Stimulated activated naive CD4-positive, alpha-beta T cell (primary cell): Measurements from ENCODE around the gene TMEM141.
"Not testable (repeated sequence)": the region's sequence is repeated elsewhere in the genome, so short reads cannot be mapped to it uniquely, and the experiment has no call there.

Experiments
- DNase-seq, 6 experiments: peaks; one replicate each; lab custom pipeline; 2025; lab: John Stamatoyannopoulos, UW

Gene TMEM141

DNA sequence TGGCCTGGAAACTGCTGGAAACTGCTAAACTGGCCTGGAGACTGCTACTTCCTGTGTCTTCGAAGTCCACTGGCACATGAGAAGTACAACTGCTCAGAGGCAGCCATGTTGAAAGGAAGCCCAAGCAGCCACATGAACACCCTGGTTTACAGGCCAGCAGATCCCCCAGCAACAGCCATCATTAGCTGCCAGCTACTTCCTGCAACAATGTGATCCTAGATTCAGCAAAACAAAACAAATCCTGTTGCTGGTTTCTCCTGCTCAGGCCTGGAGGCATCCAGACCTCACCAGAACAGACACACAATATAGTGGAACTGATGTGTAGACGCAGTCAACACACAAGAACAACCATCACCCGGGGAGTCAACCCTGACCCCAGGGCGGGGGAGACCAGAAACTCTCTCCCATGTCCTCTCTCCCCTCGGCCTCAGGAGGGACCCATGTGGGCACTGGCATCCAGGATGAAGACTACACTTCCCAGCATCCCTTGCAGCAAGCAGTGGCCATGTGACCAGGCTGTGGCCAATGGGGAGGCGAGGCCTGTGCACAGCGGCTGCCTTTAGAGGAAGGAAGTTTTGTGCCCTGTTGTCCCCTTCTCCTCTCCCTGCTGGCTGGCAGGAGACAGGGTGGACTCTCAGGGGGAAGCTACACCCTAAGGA, 17.6 kb upstream of the TMEM141 start:
- DNase-seq, result no peak

DNA sequence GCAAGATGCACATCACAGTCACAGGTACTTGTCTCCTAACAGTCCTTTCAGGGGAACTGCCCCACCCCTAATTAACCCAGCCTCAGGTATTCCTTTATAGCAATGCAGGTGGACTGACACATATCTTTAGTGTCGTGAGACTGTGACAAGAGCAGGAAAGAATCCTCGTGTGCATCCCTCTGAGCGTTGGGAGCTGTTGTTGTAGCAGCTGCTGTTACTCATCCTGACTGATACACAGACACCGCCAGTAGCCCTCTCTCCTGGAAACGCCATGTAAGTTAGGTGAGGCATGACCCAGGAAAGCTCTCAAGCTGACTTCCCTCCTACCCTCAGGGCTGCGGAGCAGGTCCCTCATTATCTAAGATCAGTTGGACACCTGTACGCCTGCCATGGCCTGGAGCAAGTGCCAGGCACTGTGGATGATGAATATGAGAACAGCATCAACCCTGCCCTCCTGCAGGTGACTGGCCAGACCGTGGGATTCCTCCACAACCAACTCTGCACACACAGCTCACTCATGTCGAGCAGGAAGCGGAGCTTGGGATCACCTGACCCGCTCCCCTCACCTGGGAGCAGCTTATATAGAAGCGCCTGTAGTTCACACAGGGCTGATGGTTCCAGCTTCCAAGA, 16.6 kb upstream of the TMEM141 start:
- no peak for DNase-seq

- DNase-seq, result no peak
Measured at GRCh38 chr9:136775191-136775590, 16.0 kb upstream of the TMEM141 start.

DNA sequence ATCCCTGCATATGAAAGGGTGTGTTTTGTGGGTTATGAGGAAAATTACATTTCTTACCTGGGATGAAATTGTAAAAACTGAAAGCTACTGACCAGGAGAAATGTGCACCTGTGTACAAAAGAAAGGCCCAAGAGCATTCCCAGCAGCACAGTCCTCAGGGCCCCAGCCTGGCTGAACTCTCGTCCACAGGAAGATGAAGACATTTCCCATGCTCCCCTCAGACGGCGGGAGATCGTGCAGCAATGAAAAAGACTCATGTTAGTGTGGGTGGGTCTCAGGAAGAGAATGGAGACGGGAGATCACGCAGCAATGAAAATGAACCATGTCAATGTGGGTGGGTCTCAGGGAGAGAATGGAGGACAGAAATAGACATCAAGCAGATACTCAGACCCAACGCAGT, 14.2 kb upstream of the TMEM141 start:
- DNase-seq, result no peak

DNA sequence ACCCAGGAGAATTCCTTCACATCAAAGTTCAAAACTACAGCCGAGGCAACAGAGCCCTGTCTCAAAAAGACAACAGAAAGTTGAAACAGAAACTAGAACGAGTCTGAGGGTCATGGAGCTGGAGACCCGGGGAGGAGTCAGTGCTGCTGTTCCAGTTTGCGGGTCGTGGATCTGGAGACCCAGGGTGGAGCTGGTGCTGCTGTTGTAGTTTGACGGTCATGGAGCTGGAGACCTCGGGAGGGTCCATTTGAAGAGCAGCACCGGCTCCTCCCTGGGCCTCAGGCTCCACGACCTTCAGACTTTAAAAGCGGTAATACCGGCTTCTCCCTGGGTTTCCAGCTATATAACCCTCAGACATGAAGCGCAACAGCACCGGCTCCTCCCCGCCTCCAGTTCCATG, 13.8 kb upstream of the TMEM141 start:
- DNase-seq, result no peak

DNA sequence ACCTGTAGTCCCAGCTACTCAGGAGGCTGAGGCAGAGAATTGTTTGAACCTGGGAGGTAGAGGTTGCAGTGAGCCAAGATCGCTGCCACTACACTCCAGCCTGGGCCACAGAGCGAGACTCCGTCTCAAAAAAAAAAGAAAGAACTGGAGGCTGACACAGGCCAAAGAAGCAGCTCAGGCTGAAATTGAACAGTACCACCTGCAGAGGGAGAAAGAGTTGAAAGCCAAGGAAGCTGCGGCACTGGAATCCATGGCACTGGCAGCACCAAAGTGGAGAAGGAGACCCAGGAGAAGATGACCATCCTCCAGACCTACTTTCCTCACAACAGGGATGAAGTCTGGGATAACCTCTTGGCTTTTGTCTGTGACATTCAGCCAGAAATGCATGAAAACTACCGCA, 11.3 kb upstream of the TMEM141 start:
- no peak for DNase-seq

DNA sequence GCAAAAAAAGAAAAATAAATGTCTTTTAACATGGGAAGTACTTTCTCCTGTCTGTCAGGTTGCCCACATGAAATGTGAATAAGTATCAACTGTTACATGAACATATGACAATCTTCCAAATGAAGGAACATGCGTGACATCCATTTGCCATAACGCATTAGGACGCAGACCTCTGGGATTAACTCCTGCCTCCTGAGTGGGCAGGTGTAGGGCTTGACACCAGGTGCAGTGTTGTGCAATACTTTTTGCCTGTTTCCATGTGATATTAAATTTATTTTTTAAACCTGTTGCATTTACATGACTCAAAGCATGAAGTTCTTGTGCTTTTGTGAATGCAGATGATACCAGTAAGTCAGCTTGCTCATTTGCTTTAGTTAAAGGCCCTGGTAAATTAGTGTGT, 8.7 kb upstream of the TMEM141 start:
- no peak for DNase-seq

DNA sequence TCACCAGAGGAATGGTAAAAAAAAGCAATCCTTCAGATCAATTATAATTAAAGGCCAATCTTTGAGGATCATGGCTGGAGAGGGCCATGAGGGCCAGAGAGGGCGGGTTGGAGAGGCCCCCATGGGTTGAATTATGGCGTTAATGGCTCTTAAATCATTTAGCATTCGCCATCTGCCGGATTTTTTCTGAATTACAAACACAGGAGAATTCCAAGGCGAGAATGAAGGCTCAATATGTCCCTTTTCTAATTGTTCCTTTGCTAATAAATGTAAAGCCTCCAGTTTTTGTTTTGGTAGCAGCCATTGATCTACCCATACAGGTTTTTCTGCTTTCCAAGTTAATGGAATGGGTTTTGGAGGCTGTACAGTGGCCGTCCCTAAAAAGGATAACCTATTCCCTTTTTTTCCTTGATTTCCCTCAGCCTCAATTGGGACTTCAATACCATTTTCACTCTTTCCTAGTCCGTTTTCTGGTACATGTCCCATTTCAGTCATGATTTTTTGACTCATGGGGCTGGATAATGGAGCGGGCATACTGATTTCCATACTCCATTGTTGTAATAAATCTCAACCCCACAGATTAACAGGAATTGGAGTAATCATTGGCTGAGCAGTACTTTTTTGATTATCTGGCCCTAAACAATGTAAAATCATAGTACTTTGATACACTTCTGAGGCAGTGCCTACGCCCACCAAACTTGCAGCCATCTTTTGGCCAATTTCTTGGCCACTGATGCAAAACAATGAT, 6.7 kb upstream of the TMEM141 start:
- no peak for DNase-seq

DNA sequence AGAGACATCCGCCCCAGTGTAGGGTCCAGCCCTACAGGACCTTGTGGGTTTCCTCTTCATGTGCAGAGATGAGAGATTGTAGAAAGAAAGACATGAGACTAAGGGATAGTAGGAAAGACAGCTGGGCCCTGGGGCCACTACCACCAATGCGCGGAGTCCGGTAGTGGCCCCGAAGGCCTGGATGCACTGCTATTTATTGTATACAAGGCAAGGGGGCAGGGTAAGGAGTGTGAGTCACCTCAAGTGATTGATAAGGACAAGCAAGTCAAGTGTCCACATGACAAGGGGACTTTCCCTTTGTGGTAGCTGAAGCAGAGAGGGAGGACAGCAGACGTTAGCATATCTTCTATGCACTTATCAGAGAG, 6.2 kb upstream of the TMEM141 start:
- DNase-seq, result no peak

DNA sequence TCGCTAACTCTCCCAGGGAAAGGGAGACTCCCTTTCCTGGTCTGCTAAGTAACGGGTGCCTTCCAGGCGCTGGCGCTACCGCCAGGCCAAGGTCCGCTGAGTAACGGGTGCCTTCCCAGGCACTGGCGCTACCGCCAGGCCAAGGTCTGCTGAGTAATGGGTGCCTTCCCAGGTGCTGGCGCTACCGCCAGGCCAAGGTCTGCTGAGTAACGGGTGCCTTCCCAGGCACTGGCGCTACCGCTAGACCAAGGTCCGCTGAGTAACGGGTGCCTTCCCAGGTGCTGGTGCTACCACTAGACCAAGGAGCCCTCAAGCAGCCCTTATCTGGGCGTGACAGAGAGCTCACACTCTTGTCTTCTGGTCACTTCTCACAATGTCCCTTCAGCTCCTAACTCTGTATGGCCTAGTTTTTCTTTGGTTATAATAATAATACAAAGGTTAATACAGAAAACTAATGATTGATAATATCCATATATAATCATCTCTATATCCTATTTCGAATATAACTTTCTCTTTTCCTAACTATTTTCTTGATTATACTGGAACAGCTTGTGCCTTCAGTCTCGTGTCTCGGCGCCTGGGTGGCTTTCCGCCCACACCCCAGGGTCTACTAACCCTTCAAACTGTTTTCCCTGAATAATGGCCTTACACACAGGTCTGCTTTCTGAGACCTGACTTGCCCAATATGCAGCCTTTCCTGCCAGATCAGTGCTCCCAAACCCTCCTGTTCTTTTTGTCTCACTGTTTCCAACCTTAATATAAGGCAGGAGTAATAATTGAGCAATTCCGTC, 5.4 kb upstream of the TMEM141 start:
- not testable (repeated sequence) for DNase-seq

GRCh38 chr9:136786451-136786850, 4.7 kb upstream of the TMEM141 start:
- no peak for DNase-seq

DNA sequence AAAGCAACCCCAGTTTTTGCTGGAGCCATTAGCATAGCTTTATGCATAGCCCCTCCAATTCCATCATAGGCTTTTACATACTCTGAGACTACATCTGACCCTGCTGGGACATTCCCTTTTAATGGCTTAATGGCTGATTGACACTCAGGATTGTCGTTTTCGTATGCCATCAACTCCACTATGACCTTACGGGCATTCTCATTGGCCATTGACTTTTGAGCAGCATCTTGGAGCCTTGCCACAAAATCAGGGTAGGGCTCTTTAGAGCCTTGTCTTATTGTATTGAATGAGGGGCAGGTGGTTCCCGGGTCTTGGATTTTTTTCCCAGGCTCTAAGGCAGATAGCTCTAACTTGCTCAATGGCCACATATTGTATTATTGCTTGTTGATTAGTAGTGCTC, 4.2 kb upstream of the TMEM141 start:
- not testable (repeated sequence) for DNase-seq

DNA sequence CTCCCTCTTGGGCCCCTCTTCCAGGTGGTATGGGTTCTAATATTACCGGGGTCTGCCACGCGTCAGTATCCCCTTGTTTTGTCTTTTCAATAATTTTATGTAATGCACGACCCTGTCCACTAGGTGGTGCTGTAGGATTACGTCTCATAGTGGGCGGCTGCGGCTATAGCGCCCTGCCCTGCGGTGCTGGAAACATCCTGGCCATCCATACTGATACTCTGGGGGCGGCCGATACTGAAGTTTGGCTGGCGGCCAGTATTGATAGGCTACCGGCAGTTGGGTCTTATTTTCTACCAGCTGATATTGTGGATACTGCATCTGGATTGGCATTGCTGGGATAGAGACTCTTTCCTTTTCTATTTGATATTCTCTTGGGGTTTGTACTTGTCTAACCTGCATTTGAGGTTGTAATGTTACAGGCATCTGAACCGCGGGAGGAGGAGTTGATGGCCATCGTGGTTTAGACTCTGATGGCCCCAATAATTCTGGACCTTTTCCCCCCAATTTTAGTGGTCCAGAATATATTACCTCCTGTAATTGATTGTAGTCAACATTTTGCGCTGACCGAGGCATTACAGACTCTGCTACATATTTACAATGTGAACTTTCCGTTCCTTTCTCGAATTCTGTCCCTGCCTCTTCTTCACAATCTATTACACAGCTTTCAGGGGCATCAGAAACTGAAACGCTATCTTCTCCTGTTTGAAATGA, 3.3 kb upstream of the TMEM141 start:
- peak; percentile 46 to 85 (median 54) for DNase-seq

GRCh38 chr9:136788644-136789522, 2.3 kb upstream of the TMEM141 start:
- DNase-seq, result not testable (repeated sequence)

- no peak for DNase-seq
Measured at GRCh38 chr9:136789523-136789937, 1.6 kb upstream of the TMEM141 start.

DNA sequence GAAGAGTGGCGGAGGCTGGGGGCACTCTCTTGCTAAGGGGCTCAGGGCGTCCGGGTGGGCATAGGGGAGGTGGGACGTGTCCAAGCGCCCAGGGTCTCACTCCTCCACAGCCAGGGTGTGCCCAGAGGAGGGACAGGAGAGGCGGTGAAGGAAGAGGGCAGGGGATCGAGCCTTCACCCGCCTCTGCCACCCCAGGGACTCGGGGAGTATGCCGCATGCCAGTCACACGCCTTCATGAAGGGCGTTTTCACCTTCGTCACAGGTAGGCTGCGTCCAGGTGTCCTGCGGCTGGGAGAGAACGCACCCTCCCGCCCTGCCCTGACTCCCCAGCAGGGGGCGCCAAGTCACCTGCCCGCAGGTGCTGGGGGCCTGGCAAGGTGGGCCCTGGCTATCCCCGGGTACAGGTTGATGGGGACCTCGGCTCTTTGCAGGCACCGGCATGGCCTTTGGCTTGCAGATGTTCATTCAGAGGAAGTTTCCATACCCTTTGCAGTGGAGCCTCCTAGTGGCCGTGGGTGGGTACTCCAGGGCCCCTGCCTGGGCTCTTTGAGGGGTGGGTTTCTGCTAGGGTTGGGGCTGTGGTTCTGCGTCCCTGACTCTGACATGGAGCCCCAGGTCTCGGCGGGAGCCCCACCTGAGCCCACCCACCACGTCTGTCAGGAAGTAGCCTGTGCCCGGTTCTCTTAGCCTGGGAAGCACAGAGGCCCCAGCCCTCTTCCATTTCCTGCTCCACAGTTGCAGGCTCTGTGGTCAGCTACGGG, 552 bp downstream of the TMEM141 start:
- peak; percentile 66 to 85 (median 74) for DNase-seq

DNA sequence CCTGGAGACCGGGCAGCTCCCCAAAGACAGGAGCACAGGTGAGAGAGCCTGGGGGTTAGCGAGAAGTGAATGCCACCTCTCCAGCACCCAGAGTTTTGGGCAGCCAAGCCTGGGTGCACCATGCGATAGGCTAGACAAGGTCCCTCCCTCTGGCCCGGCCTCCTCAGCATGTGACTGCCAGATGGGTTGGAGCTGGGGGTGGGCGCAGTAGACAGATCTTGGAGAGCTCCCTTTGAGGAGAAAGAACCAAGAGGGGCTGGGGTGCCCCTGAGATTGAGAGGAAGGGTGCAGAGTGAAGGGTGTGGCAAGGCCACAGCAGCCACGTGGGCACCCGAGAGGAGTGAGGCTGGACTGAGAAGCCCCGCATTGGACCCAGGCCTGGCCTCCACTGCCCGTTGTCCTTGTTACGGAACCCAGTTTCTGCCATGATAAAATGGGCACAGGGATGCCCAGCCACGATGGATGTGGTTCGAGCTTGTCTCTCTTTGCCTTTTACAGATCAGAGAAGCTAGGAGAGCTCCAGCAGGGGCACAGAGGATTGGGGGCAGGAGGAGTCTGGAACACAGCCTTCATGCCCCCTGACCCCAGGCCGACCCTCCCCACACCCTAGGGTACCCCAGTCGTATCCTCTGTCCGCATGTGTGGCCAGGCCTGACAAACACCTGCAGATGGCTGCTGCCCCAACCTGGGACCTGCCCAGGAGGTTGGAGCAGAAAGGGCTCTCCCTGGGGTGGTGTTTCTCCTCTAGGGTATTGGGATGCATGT, 1.4 kb downstream of the TMEM141 start:
- DNase-seq, result no peak

GRCh38 chr9:136793086-136793946, 2.2 kb downstream of the TMEM141 start:
- no peak for DNase-seq
